ENCODE measurements around the gene UTP3.

The UTP3 gene

GRCh38 chr4:70714079-70714887, 26.0 kb downstream of the UTP3 start:
- Histone ChIP-seq H3K4me1 (ENCODE audit: insufficient read depth, low read length) (peaks cover 45% of the 10 kb centered on the region), H3K27ac (ENCODE audit: low read length) (no peak overlapping the region), H2AFZ (ENCODE audit: low read depth, low read length) (no peak overlapping the region), H3K9ac (ENCODE audit: low read depth, low read length) (no peak overlapping the region), H3K27me3 (ENCODE audit: insufficient read depth, low read length, poor library complexity) (no peaks in the 10 kb centered on the region), H3K79me2 (ENCODE audit: insufficient read depth, low read length) (peaks cover 98% of the 10 kb centered on the region), H3K9me3 (ENCODE audit: insufficient read depth, low read length, severe bottlenecking) (no peaks in the 10 kb centered on the region), H3K36me3 (ENCODE audit: insufficient read depth, low read length) (no peaks in the 10 kb centered on the region), H3K4me2 (ENCODE audit: insufficient read depth, low read length) (no peak overlapping the region), H3K4me3 (ENCODE audit: low read depth in 1 of 2, low read length in 2 of 2) (no peak overlapping the region), H4K20me1 (ENCODE audit: insufficient read depth, low read length) (peaks cover 5% of the 10 kb centered on the region; the same call in 1 of the 2 replicates)
- ATAC-seq (ENCODE audit: insufficient read depth, low read depth) (no peak), DNase-seq (no peak)
- TF ChIP-seq CTCF (IDR thresholded peaks at IDR 0.05; ENCODE audit: borderline replicate concordance, extremely low read depth, low read length, poor library complexity, severe bottlenecking) (no peak), EZH2 (IDR thresholded peaks at IDR 0.05; ENCODE audit: borderline replicate concordance, low read depth, low read length, severe bottlenecking) (no peak)

- Histone ChIP-seq H3K4me1 (ENCODE audit: insufficient read depth, low read length) (peaks cover 39% of the 10 kb centered on the region), H3K79me2 (ENCODE audit: insufficient read depth, low read length) (peaks cover 98% of the 10 kb centered on the region), H3K4me2 (ENCODE audit: insufficient read depth, low read length) (no peak overlapping the region), H3K4me3 (ENCODE audit: low read depth in 1 of 2, low read length in 2 of 2) (no peak overlapping the region), H4K20me1 (ENCODE audit: insufficient read depth, low read length) (peaks cover 4% of the 10 kb centered on the region; the same call in 1 of the 2 replicates), H3K27ac (ENCODE audit: low read length) (no peak overlapping the region), H3K27me3 (ENCODE audit: insufficient read depth, low read length, poor library complexity) (no peaks in the 10 kb centered on the region), H2AFZ (ENCODE audit: low read depth, low read length) (no peak overlapping the region), H3K9me3 (ENCODE audit: insufficient read depth, low read length, severe bottlenecking) (no peaks in the 10 kb centered on the region), H3K36me3 (ENCODE audit: insufficient read depth, low read length) (no peaks in the 10 kb centered on the region), H3K9ac (ENCODE audit: low read depth, low read length) (no peak overlapping the region)
- ATAC-seq (ENCODE audit: insufficient read depth, low read depth): no peak
- TF ChIP-seq CTCF (IDR thresholded peaks at IDR 0.05; ENCODE audit: borderline replicate concordance, extremely low read depth, low read length, poor library complexity, severe bottlenecking): no peak
- no peak for TF ChIP-seq EZH2 (IDR thresholded peaks at IDR 0.05; ENCODE audit: borderline replicate concordance, low read depth, low read length, severe bottlenecking)
- no peak for DNase-seq
These were observed 26.8 kb downstream of the UTP3 start for GRCh38 chr4:70715097-70715496.

- Histone ChIP-seq H3K4me2 (ENCODE audit: insufficient read depth, low read length) (no peak overlapping the region), H3K4me1 (ENCODE audit: insufficient read depth, low read length) (peaks cover 40% of the 10 kb centered on the region), H2AFZ (ENCODE audit: low read depth, low read length) (no peak overlapping the region), H3K9me3 (ENCODE audit: insufficient read depth, low read length, severe bottlenecking) (no peaks in the 10 kb centered on the region), H3K4me3 (ENCODE audit: low read depth in 1 of 2, low read length in 2 of 2) (no peak overlapping the region), H3K27ac (ENCODE audit: low read length) (no peak overlapping the region), H3K9ac (ENCODE audit: low read depth, low read length) (no peak overlapping the region), H4K20me1 (ENCODE audit: insufficient read depth, low read length) (no peaks in the 10 kb centered on the region; the same call in 1 of the 2 replicates), H3K79me2 (ENCODE audit: insufficient read depth, low read length) (peaks cover 98% of the 10 kb centered on the region), H3K27me3 (ENCODE audit: insufficient read depth, low read length, poor library complexity) (no peaks in the 10 kb centered on the region), H3K36me3 (ENCODE audit: insufficient read depth, low read length) (peaks cover 8% of the 10 kb centered on the region; the same call in 1 of the 2 replicates)
- ATAC-seq (ENCODE audit: insufficient read depth, low read depth): no peak
- TF ChIP-seq CTCF (IDR thresholded peaks at IDR 0.05; ENCODE audit: borderline replicate concordance, extremely low read depth, low read length, poor library complexity, severe bottlenecking) (no peak), EZH2 (IDR thresholded peaks at IDR 0.05; ENCODE audit: borderline replicate concordance, low read depth, low read length, severe bottlenecking) (no peak)
- no peak for DNase-seq
These were observed 30.7 kb downstream of the UTP3 start for GRCh38 chr4:70718811-70719604.
